ENCODE data around the gene KCNJ6.
A peak's percentile ranks its signal among the peaks of the same experiment; 100 is the strongest.

KCNJ6 gene

GRCh38 chr21:37865156-37865555 lies 51.1 kb downstream of the KCNJ6 start:
- no peak for TF ChIP-seq ARNTL (CRISPR knock-in tag; IDR thresholded peaks at IDR 0.05; ENCODE audit: borderline replicate concordance, low read depth)
- no peak for TF ChIP-seq PPARA (CRISPR knock-in tag; IDR thresholded peaks at IDR 0.05; ENCODE audit: borderline replicate concordance)
- no peak for TF ChIP-seq SNAI2 (CRISPR knock-in tag; IDR thresholded peaks at IDR 0.05)
- no peak for TF ChIP-seq TOX (CRISPR knock-in tag; IDR thresholded peaks at IDR 0.05; ENCODE audit: borderline replicate concordance)
- no peak for TF ChIP-seq CREB5 (CRISPR knock-in tag; IDR thresholded peaks at IDR 0.05; ENCODE audit: low read depth)
- TF ChIP-seq CSRNP3 (CRISPR knock-in tag; IDR thresholded peaks at IDR 0.05) = no peak
- TF ChIP-seq PATZ1 (CRISPR knock-in tag; IDR thresholded peaks at IDR 0.05; ENCODE audit: borderline replicate concordance) = no peak
- no peak for TF ChIP-seq ESRRG (CRISPR knock-in tag; IDR thresholded peaks at IDR 0.05)
- TF ChIP-seq ZFP30 (CRISPR knock-in tag; IDR thresholded peaks at IDR 0.05) = no peak
- no peak for TF ChIP-seq ZNF70 (CRISPR knock-in tag; IDR thresholded peaks at IDR 0.05)
- no peak for TF ChIP-seq POU6F1 (CRISPR knock-in tag; IDR thresholded peaks at IDR 0.05; ENCODE audit: borderline replicate concordance, low read depth)
- TF ChIP-seq ZNF8 (CRISPR knock-in tag; IDR thresholded peaks at IDR 0.05) = no peak
- no peak for TF ChIP-seq TSHZ2 (CRISPR knock-in tag; IDR thresholded peaks at IDR 0.05)
- no peak for TF ChIP-seq ZFP3 (CRISPR knock-in tag; IDR thresholded peaks at IDR 0.05)
- TF ChIP-seq CSDC2 (CRISPR knock-in tag; IDR thresholded peaks at IDR 0.05) = no peak
- no peak for TF ChIP-seq GLIS3 (CRISPR knock-in tag; IDR thresholded peaks at IDR 0.05)
- TF ChIP-seq ZNF565 (CRISPR knock-in tag; conservative IDR thresholded peaks at IDR 0.05; ENCODE audit: low read depth) = no peak
- no peak for TF ChIP-seq ISL1 (CRISPR knock-in tag; IDR thresholded peaks at IDR 0.05)
- no peak for TF ChIP-seq BACH2 (CRISPR knock-in tag; IDR thresholded peaks at IDR 0.05; ENCODE audit: borderline replicate concordance)
- no peak for TF ChIP-seq OSR1 (CRISPR knock-in tag; IDR thresholded peaks at IDR 0.05)
- no peak for ATAC-seq

GRCh38 chr21:37863842-37864241 lies 52.4 kb downstream of the KCNJ6 start:
- ATAC-seq = no peak

GRCh38 chr21:37862536-37862935 lies 53.7 kb downstream of the KCNJ6 start:
- ATAC-seq = peak; percentile 79
- TF ChIP-seq CSDC2 (CRISPR knock-in tag; IDR thresholded peaks at IDR 0.05) = no peak
- no peak for TF ChIP-seq TCF4 (CRISPR knock-in tag; IDR thresholded peaks at IDR 0.05; ENCODE audit: borderline replicate concordance)
- TF ChIP-seq GLIS3 (CRISPR knock-in tag; IDR thresholded peaks at IDR 0.05) = no peak
- no peak for TF ChIP-seq TSHZ2 (CRISPR knock-in tag; IDR thresholded peaks at IDR 0.05)
- no peak for TF ChIP-seq TOX (CRISPR knock-in tag; IDR thresholded peaks at IDR 0.05; ENCODE audit: borderline replicate concordance)
- no peak for TF ChIP-seq ISL1 (CRISPR knock-in tag; IDR thresholded peaks at IDR 0.05)
- TF ChIP-seq PATZ1 (CRISPR knock-in tag; IDR thresholded peaks at IDR 0.05; ENCODE audit: borderline replicate concordance) = no peak
- TF ChIP-seq ARNTL (CRISPR knock-in tag; IDR thresholded peaks at IDR 0.05; ENCODE audit: borderline replicate concordance, low read depth) = no peak
- TF ChIP-seq ZFP3 (CRISPR knock-in tag; IDR thresholded peaks at IDR 0.05) = no peak
- TF ChIP-seq SNAI2 (CRISPR knock-in tag; IDR thresholded peaks at IDR 0.05) = no peak
- no peak for TF ChIP-seq ZNF70 (CRISPR knock-in tag; IDR thresholded peaks at IDR 0.05)

More at GRCh38 chr21:37863842-37864241, 52.4 kb downstream of the KCNJ6 start:
- TF ChIP-seq ZNF565 (CRISPR knock-in tag; conservative IDR thresholded peaks at IDR 0.05; ENCODE audit: low read depth) = no peak
- TF ChIP-seq ZNF70 (CRISPR knock-in tag; IDR thresholded peaks at IDR 0.05) = no peak
- TF ChIP-seq ESRRG (CRISPR knock-in tag; IDR thresholded peaks at IDR 0.05) = no peak
- TF ChIP-seq ISL1 (CRISPR knock-in tag; IDR thresholded peaks at IDR 0.05) = no peak

Measured in SK-N-SH treated with all-trans-retinoic acid at 6 μM for 48 hours (cell line).